Vagina (tissue), 2 donors: ENCODE results near the gene TRIM10. TPM values are rescaled to one million over a fixed set of nuclear protein-coding genes. Genes with fewer than 3 reads are reported as not detected.

Source experiments
- DNase-seq, 2 donors: peaks; one replicate each; pipeline ENCODE4 v3.0.0-alpha.2; 2017; ENCODE audit errors: extremely low spot score in 2 of 2
- H3K27ac ChIP-seq: fragments of 200-600 bp; sonication (generic); one replicate; pipeline ENCODE4 v1.5.1; 2019
- H3K27me3 ChIP-seq: fragments of 200-600 bp; sonication (generic); one replicate; pipeline ENCODE4 v1.5.1; 2019
- H3K36me3 ChIP-seq, 2 donors: fragments of 200-600 bp; sonication (generic); one replicate each; pipeline ENCODE4 v1.5.1; 2017 to 2019
- H3K4me1 ChIP-seq: fragments of 200-600 bp; sonication (generic); one replicate; pipeline ENCODE4 v1.5.1; 2019
- H3K4me3 ChIP-seq, 2 donors: fragments of 200-600 bp; sonication (generic); 1 replicate in 1 of 2; 2 replicates in 1 of 2; pipeline ENCODE4 v1.5.1; 2016 to 2019
- H3K9me3 ChIP-seq: fragments of 200-600 bp; sonication (generic); one replicate; pipeline ENCODE4 v1.5.1; 2019
- CTCF ChIP-seq, 3 experiments: fragments of 450-650 bp in 2 of 3; fragments of 200-600 bp in 1 of 3; sonication (generic) in 1 of 3; IDR thresholded peaks; one replicate each; pipeline ENCODE4 v1.5.1; 2017 to 2019; ENCODE audit warnings: antibody characterized with exemption in 3 of 3, mild to moderate bottlenecking in 2 of 3, moderate library complexity in 2 of 3
- POLR2A ChIP-seq, 2 donors: fragments of 450-650 bp; IDR thresholded peaks; one replicate each; pipeline ENCODE4 v1.6.1; 2017; ENCODE audit warnings: antibody characterized with exemption in 2 of 2, mild to moderate bottlenecking in 2 of 2, moderate library complexity in 2 of 2
- POLR2AphosphoS5 ChIP-seq, 2 donors: sonication (generic); formaldehyde crosslinking; IDR thresholded peaks; one replicate each; pipeline ENCODE4 v1.9.0; 2017; ENCODE audit warnings: antibody characterized with exemption in 2 of 2, mild to moderate bottlenecking in 2 of 2, low read depth in 1 of 2; ENCODE audit not compliant: insufficient read depth in 1 of 2
- intact Hi-C: fragments of 100-400 bp; cut with DNase I; formaldehyde crosslinking; loops from one replicate; pipeline ENCODE4 v1.15.1; 2023
- total RNA-seq: library from RNA; depleted of rRNA; stranded (reverse); fragments of >200 nt; gene quantifications from one replicate; pipeline ENCODE4 v1.2.3, GENCODE V29; 2016

Gene TRIM10
- total RNA-seq, 1 donor from 2014 or later: not detected

DNA sequence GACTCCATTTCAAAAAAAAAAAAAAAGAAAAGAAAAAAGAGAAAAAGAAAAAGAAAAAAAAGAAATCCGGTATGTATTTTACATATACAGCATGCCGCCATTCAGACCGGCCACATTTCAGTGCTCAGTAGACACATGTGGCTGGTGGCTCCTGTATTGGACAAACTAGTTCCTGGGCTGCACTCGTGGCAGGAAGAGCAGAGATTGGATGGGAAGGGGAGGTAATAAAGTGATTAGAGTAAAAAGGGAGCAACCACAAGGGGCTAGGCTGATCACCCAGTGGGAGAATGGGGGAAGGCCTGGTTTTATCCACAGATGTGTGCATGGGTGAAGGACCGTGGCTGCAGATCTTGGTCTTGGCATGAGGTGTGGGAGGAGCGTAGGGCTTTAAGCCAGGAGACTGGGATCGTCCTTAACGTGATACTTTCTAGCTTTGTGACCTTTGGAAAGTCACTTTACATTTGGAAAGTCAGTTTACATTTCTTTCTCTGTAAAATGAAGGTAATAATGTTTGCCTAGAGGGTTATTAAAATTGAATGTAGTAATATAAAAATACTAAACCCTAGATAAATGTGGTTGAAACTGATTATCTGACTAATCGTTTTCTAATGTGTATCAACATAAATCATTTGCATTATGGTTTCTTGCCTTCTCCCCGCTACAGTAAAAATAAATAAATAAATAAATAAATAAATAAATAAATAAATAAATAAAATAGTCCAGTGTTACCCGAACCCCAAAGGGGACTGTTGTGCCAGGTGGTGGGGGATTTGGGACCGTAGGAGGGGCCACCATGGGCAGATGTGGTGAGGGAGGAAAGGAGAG, 1.5 kb upstream of the TRIM10 start:
- H3K27ac ChIP-seq: no peak overlapping the region
- no peaks in the 10 kb centered on the region for H3K9me3 ChIP-seq
- no peak for DNase-seq
- H3K27me3 ChIP-seq: no peaks in the 10 kb centered on the region
- intact Hi-C loops: no loop called here
- H3K36me3 ChIP-seq: no peaks in the 10 kb centered on the region
- H3K4me1 ChIP-seq: no peaks in the 10 kb centered on the region
- no peak for TF ChIP-seq POLR2A (IDR thresholded peaks at IDR 0.05)
- TF ChIP-seq POLR2AphosphoS5 (IDR thresholded peaks at IDR 0.05; ENCODE audit: insufficient read depth in 1 of 2, low read depth in 1 of 2): no peak
- no peak for TF ChIP-seq CTCF (IDR thresholded peaks at IDR 0.05)
- no peak overlapping the region for H3K4me3 ChIP-seq

DNA sequence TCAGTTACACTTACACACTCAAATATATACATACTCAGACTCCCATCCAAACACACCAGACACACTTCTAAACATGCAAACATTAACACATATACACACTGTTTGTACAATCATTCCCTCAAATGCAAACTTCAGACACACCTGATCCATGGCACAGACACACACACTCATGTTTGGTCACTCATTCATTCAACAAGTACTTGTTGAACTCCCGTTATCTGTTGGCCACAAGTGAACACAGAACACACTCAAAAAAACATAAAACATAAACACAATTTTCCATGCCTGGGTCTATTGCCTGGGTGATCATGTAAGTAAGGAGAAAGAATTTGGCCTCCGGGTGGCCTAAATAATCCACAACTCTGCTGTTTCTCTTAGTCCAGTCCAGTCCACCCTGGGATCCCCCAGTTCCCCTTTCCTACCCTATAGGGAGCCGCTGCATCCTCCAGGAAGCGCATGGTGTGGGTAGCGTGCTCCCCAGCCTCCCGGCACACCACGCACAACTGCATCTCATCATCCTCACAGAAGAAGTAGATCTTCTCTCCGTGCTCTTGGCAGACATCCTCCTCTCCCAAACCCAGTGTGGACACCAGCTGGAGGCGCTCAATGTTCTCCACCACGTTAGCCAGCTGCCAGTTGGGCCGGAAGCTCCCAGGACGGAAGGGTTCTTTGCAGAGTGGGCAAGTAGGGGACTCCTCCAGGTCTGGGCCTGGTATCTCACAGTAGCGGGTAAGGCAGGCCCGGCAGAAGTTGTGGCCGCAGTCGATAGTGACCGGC, 815 bp downstream of the TRIM10 start:
- H3K36me3 ChIP-seq: no peaks in the 10 kb centered on the region
- no peak for DNase-seq
- intact Hi-C loops: no loop called here

GRCh38 chr6:30158475-30159040, 2.5 kb downstream of the TRIM10 start:
- no peak overlapping the region for H3K4me3 ChIP-seq
- TF ChIP-seq POLR2A (IDR thresholded peaks at IDR 0.05) (no peak), CTCF (IDR thresholded peaks at IDR 0.05) (no peak), POLR2AphosphoS5 (IDR thresholded peaks at IDR 0.05; ENCODE audit: insufficient read depth in 1 of 2, low read depth in 1 of 2) (no peak)
- no peaks in the 10 kb centered on the region for H3K9me3 ChIP-seq
- H3K27ac ChIP-seq: no peak overlapping the region
- no peaks in the 10 kb centered on the region for H3K27me3 ChIP-seq
- intact Hi-C loops: no loop called here
- H3K36me3 ChIP-seq: no peaks in the 10 kb centered on the region
- DNase-seq: no peak
- H3K4me1 ChIP-seq: peaks cover 7% of the 10 kb centered on the region

More for the DNA sequence above, 815 bp downstream of the TRIM10 start:
- TF ChIP-seq POLR2A (IDR thresholded peaks at IDR 0.05) (no peak), CTCF (IDR thresholded peaks at IDR 0.05) (no peak)
- no peaks in the 10 kb centered on the region for H3K4me1 ChIP-seq
- no peaks in the 10 kb centered on the region for H3K9me3 ChIP-seq
- H3K27ac ChIP-seq: no peak overlapping the region
- no peak overlapping the region for H3K4me3 ChIP-seq
- H3K27me3 ChIP-seq: no peaks in the 10 kb centered on the region

- Histone ChIP-seq H3K27ac (no peak overlapping the region), H3K4me3 (no peak overlapping the region), H3K36me3 (no peaks in the 10 kb centered on the region), H3K9me3 (no peaks in the 10 kb centered on the region), H3K27me3 (no peaks in the 10 kb centered on the region), H3K4me1 (peaks cover 7% of the 10 kb centered on the region)
- intact Hi-C loops: no loop called here
- TF ChIP-seq CTCF (IDR thresholded peaks at IDR 0.05) (no peak), POLR2A (IDR thresholded peaks at IDR 0.05) (no peak), POLR2AphosphoS5 (IDR thresholded peaks at IDR 0.05; ENCODE audit: insufficient read depth in 1 of 2, low read depth in 1 of 2) (no peak)
- no peak for DNase-seq
These were observed 3.0 kb downstream of the TRIM10 start for GRCh38 chr6:30157999-30158398.
